ENCODE measurements around the gene RNF175. TPM values are rescaled to one million over a fixed set of nuclear protein-coding genes. Genes with fewer than 3 reads are reported as not detected.
"Not testable (repeated sequence)": the region's sequence is repeated elsewhere in the genome, so short reads cannot be mapped to it uniquely, and the experiment has no call there.

The RNF175 gene
- total RNA-seq, 1 donor from 2014 or later: 26.6 TPM

DNA sequence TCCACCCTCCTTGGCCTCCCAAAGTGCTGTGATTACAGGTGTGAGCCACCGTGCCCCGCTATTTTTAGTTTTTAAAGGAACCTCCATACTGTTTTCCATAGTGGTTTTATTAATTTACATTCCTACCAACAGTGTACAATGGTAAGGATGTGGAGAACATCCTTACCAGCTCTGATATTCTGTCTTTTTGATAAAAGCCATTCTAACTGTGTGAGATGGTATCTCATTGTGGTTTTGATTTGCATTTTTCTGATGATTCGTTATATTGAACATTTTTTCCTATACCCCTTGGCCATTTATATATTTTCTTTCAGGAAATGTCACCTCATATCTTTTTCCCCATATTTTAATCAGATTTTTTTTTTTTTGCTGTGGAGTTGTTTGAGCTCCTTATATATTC is 90.0 kb downstream of the RNF175 start:
- Mint-ChIP-seq H3K36me3 (ENCODE audit: low read depth) (peaks cover 11% of the 10 kb centered on the region), H3K27ac (ENCODE audit: unreplicated experiment) (no peak overlapping the region), H3K4me3 (no peak overlapping the region), H3K27me3 (ENCODE audit: low read depth) (peaks cover 8% of the 10 kb centered on the region), H3K9me3 (peaks cover 27% of the 10 kb centered on the region), H3K4me1 (no peaks in the 10 kb centered on the region)
- TF ChIP-seq, protein P1, sequence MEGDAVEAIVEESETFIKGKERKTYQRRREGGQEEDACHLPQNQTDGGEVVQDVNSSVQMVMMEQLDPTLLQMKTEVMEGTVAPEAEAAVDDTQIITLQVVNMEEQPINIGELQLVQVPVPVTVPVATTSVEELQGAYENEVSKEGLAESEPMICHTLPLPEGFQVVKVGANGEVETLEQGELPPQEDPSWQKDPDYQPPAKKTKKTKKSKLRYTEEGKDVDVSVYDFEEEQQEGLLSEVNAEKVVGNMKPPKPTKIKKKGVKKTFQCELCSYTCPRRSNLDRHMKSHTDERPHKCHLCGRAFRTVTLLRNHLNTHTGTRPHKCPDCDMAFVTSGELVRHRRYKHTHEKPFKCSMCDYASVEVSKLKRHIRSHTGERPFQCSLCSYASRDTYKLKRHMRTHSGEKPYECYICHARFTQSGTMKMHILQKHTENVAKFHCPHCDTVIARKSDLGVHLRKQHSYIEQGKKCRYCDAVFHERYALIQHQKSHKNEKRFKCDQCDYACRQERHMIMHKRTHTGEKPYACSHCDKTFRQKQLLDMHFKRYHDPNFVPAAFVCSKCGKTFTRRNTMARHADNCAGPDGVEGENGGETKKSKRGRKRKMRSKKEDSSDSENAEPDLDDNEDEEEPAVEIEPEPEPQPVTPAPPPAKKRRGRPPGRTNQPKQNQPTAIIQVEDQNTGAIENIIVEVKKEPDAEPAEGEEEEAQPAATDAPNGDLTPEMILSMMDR (conservative IDR thresholded peaks at IDR 0.05): no peak
- no peak for DNase-seq (ENCODE audit: low read depth, low spot score)

DNA sequence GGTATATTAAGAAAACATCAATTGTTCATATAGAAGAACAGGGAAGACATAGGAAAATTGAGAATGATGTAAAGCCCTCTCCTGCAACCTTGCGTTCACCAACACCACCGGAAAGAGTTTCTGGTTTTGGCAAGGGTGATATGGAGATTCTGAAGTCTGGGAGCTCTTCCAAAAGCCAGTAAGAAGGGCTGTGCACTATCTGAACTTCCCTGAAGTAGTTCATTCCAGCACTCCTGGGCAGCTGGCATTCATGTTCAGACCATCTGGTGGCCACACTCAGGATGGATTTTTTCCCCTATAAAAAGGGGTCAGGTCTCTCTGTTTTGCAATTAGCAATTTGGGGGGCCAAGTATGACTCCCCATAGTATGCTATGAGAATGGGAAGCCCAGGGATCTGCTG is 91.2 kb downstream of the RNF175 start:
- no peak for DNase-seq (ENCODE audit: low read depth, low spot score)
- H3K4me3 Mint-ChIP-seq: no peak overlapping the region
- H3K27ac Mint-ChIP-seq (ENCODE audit: unreplicated experiment): no peak overlapping the region
- peaks cover 8% of the 10 kb centered on the region for H3K27me3 Mint-ChIP-seq (ENCODE audit: low read depth)
- peaks cover 24% of the 10 kb centered on the region for H3K9me3 Mint-ChIP-seq
- peaks cover 11% of the 10 kb centered on the region for H3K36me3 Mint-ChIP-seq (ENCODE audit: low read depth)
- TF ChIP-seq, protein P1 (conservative IDR thresholded peaks at IDR 0.05): no peak
- H3K4me1 Mint-ChIP-seq: no peaks in the 10 kb centered on the region

DNA sequence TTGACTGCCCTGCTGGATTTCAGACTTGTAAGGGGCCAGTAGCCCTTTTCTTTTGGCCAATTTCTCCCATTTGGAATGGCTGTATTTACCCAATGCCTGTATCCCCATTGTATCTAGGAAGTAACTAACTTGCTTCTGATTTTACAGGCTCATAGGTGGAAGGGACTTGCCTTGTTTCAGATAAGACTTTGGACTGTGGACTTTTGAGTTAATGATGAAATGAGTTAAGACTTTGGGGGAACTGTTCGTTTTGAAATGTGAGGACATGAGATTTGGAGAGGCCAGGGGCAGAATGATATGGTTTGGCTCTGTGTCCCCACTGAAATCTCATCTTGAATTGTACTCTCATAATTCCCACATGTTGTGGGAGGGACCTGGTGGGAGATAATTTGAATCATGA is 93.3 kb downstream of the RNF175 start:
- not testable (repeated sequence) for H3K4me1 Mint-ChIP-seq; H3K27ac Mint-ChIP-seq (ENCODE audit: unreplicated experiment); H3K4me3 Mint-ChIP-seq; H3K27me3 Mint-ChIP-seq (ENCODE audit: low read depth); DNase-seq (ENCODE audit: low read depth, low spot score)
- H3K9me3 Mint-ChIP-seq: peaks cover 31% of the 10 kb centered on the region
- peaks cover 11% of the 10 kb centered on the region for H3K36me3 Mint-ChIP-seq (ENCODE audit: low read depth)

DNA sequence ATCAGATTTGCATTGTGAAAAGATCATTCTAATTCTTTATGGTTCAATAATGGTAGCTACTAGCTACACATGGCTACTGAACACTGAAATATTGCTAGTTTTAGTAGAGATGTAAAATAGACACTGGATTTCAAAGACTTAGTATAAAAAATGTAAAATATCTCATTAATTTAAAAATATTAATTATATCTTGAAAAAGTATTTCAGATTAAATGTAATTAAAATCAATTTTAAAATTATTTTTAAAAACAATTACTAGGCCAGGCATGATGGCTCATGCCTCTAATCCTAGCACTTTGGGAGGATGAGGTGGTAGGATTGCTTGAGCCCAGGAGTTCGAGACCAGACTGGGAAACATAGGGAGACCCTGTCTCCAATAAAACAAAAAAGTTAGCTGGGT is 96.2 kb downstream of the RNF175 start:
- Mint-ChIP-seq H3K36me3 (ENCODE audit: low read depth) (peaks cover 10% of the 10 kb centered on the region), H3K4me1 (no peaks in the 10 kb centered on the region)

DNA sequence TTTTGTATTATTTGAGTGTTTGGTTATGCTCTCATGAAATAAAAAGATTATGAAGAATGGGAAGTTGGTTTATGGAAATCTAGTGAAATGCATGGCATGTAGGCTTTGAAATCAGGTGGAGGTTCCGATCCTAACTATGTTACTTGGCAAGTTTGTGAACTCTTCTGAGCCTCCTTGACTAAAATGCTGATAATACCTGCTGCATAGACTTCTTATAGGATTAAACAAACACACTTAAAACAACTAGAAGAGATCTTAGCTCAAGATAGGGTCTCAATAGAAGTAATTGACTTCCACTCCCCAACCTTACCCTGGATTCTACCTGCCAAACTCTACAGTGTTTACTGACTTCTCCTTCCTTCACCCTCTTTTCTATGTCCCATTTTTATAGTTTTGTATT is 97.9 kb downstream of the RNF175 start:
- TF ChIP-seq, protein P1 (conservative IDR thresholded peaks at IDR 0.05): no peak
- DNase-seq (ENCODE audit: low read depth, low spot score): no peak
- no peaks in the 10 kb centered on the region for H3K4me1 Mint-ChIP-seq

More for the DNA sequence above, 96.2 kb downstream of the RNF175 start:
- TF ChIP-seq, protein P1 (conservative IDR thresholded peaks at IDR 0.05): no peak
- Mint-ChIP-seq H3K9me3 (peaks cover 27% of the 10 kb centered on the region), H3K27me3 (ENCODE audit: low read depth) (peaks cover 8% of the 10 kb centered on the region), H3K4me3 (no peak overlapping the region), H3K27ac (ENCODE audit: unreplicated experiment) (no peak overlapping the region)
- DNase-seq (ENCODE audit: low read depth, low spot score): no peak

DNA sequence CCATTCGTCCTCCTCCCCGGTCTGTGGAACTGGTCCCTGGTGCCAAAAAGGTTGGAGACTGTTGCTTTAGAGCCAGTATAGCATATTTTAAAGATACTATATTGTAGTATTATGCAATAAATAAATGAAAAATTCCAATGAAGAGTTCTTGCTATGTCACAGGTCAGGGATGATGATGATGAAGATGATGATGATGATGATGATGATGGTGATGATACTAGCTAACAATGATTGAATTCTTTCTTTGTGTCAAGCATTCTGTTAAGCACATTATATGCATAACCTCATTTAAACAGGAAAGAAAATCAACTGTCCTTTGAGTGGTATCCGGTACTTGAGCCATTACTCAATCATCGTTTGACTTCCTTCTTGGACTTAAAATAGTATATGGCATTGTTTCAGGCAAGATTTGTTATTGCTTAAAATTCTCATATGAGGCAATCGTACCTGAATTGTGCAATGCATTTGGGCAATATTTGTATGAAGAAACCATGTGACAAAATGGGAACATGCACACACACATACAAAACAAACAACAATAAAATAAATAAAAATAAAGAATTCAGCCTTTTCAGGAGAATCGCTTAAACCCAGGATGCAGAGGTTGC is 98.5 kb downstream of the RNF175 start:
- H3K4me1 Mint-ChIP-seq: no peaks in the 10 kb centered on the region
- DNase-seq (ENCODE audit: low read depth, low spot score): no peak
- no peak overlapping the region for H3K4me3 Mint-ChIP-seq
- H3K9me3 Mint-ChIP-seq: peaks cover 19% of the 10 kb centered on the region
- H3K36me3 Mint-ChIP-seq (ENCODE audit: low read depth): peaks cover 10% of the 10 kb centered on the region
- H3K27ac Mint-ChIP-seq (ENCODE audit: unreplicated experiment): no peak overlapping the region
- TF ChIP-seq, protein P1 (conservative IDR thresholded peaks at IDR 0.05): no peak
- H3K27me3 Mint-ChIP-seq (ENCODE audit: low read depth): no peaks in the 10 kb centered on the region

More for the DNA sequence above, 97.9 kb downstream of the RNF175 start:
- H3K36me3 Mint-ChIP-seq (ENCODE audit: low read depth): peaks cover 10% of the 10 kb centered on the region
- no peak overlapping the region for H3K27ac Mint-ChIP-seq (ENCODE audit: unreplicated experiment)
- H3K9me3 Mint-ChIP-seq: peaks cover 20% of the 10 kb centered on the region
- no peak overlapping the region for H3K4me3 Mint-ChIP-seq
- H3K27me3 Mint-ChIP-seq (ENCODE audit: low read depth): no peaks in the 10 kb centered on the region

Other genes starting within 250 kb of the RNF175 start
- 0.28 and 0.71 TPM in 2 replicates for gene TLR2, start 75.7 kb downstream of the RNF175 start, total RNA-seq
- gene SFRP2, start 29.1 kb upstream of the RNF175 start, total RNA-seq: 197 and 203 TPM in 2 replicates

Data from neural crest cell (in vitro differentiated cells).